Esophagus squamous epithelium (tissue), 4 donors: Measurements from ENCODE around the gene AJUBA.

ENCODE experiments used
- POLR2A ChIP-seq, 4 donors: fragments of 450-650 bp; IDR thresholded peaks; one replicate each; pipeline ENCODE4 v1.6.1; 2017; ENCODE audit warnings: antibody characterized with exemption in 4 of 4, mild to moderate bottlenecking in 4 of 4, moderate library complexity in 3 of 4
- TF ChIP-seq, protein P1 (sequence below), 6 experiments: fragments of 450-650 bp in 4 of 6; fragments of 200-600 bp in 2 of 6; sonication (generic) in 2 of 6; IDR thresholded peaks; one replicate each; pipeline ENCODE4 v1.5.1; 2016 to 2019; ENCODE audit warnings: antibody characterized with exemption in 6 of 6, mild to moderate bottlenecking in 4 of 6, moderate library complexity in 4 of 6

DNA sequence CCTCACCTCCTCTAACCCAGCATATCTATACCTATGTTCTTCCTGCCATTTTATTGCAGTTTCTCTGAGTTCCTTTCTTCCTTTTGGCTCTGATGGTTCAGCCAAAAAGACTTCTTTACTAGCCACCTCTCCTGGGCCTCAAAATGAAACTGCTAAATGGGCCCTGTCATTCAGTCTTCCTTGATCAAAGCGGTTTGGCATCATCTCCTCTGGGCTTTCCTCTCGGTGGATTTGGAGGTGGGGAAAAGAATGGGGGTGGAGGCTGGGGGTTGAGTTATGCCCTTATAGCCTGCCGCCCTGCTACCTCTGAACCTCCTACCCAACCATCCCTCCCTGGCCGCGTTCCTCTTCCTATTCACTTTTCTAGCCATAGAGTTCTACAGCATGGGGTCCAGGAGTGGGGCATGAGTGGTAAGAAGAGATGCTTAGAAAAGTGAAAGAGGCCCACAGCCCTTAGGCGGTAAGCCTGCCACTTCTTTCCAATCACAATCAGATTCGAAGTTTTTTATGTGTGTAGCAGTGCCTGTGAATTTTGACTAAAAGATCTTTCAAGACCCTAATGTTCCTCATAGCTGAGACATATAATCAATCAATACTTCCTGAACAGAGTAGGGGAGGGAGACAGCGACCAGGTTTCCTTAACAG is 2.5 kb downstream of the AJUBA start:
- TF ChIP-seq, protein P1, sequence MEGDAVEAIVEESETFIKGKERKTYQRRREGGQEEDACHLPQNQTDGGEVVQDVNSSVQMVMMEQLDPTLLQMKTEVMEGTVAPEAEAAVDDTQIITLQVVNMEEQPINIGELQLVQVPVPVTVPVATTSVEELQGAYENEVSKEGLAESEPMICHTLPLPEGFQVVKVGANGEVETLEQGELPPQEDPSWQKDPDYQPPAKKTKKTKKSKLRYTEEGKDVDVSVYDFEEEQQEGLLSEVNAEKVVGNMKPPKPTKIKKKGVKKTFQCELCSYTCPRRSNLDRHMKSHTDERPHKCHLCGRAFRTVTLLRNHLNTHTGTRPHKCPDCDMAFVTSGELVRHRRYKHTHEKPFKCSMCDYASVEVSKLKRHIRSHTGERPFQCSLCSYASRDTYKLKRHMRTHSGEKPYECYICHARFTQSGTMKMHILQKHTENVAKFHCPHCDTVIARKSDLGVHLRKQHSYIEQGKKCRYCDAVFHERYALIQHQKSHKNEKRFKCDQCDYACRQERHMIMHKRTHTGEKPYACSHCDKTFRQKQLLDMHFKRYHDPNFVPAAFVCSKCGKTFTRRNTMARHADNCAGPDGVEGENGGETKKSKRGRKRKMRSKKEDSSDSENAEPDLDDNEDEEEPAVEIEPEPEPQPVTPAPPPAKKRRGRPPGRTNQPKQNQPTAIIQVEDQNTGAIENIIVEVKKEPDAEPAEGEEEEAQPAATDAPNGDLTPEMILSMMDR (IDR thresholded peaks at IDR 0.05): no peak
- TF ChIP-seq POLR2A (IDR thresholded peaks at IDR 0.05): no peak
